ENCODE data around the gene MFSD1.
"Not testable (repeated sequence)": the region's sequence is repeated elsewhere in the genome, so short reads cannot be mapped to it uniquely, and the experiment has no call there.

Gene MFSD1

GRCh38 chr3:158775426-158776410 lies 26.1 kb upstream of the MFSD1 start:
- DNase-seq (ENCODE audit: low read depth in 4 of 4, low spot score in 1 of 4): no peak

GRCh38 chr3:158776531-158776930 lies 25.3 kb upstream of the MFSD1 start:
- DNase-seq (ENCODE audit: low read depth in 4 of 4, low spot score in 1 of 4): no peak

GRCh38 chr3:158777161-158777873 lies 24.5 kb upstream of the MFSD1 start:
- no peak for DNase-seq (ENCODE audit: low read depth in 4 of 4, low spot score in 1 of 4)

GRCh38 chr3:158780766-158781165 lies 21.1 kb upstream of the MFSD1 start:
- no peak for DNase-seq (ENCODE audit: low read depth in 4 of 4, low spot score in 1 of 4)

- DNase-seq (ENCODE audit: low read depth in 4 of 4, low spot score in 1 of 4): no peak
Observed at GRCh38 chr3:158781191-158781590, 20.7 kb upstream of the MFSD1 start.

GRCh38 chr3:158781849-158782248 lies 20.0 kb upstream of the MFSD1 start:
- no peak for DNase-seq (ENCODE audit: low read depth in 4 of 4, low spot score in 1 of 4)

- no peak for DNase-seq (ENCODE audit: low read depth in 4 of 4, low spot score in 1 of 4)
Observed at GRCh38 chr3:158782283-158782989, 19.4 kb upstream of the MFSD1 start.

- no peak for DNase-seq (ENCODE audit: low read depth in 4 of 4, low spot score in 1 of 4)
Observed at GRCh38 chr3:158783051-158783450, 18.8 kb upstream of the MFSD1 start.

- no peak for DNase-seq (ENCODE audit: low read depth in 4 of 4, low spot score in 1 of 4)
Observed at GRCh38 chr3:158785972-158786371, 15.9 kb upstream of the MFSD1 start.

GRCh38 chr3:158788446-158788845 lies 13.4 kb upstream of the MFSD1 start:
- DNase-seq (ENCODE audit: low read depth in 4 of 4, low spot score in 1 of 4): no peak

GRCh38 chr3:158789592-158789991 lies 12.3 kb upstream of the MFSD1 start:
- DNase-seq (ENCODE audit: low read depth in 4 of 4, low spot score in 1 of 4): no peak

- DNase-seq (ENCODE audit: low read depth in 4 of 4, low spot score in 1 of 4): no peak
Observed at GRCh38 chr3:158790901-158791589, 10.8 kb upstream of the MFSD1 start.

GRCh38 chr3:158791590-158791920 lies 10.3 kb upstream of the MFSD1 start:
- DNase-seq (ENCODE audit: low read depth in 4 of 4, low spot score in 1 of 4): not testable (repeated sequence)

- DNase-seq (ENCODE audit: low read depth in 4 of 4, low spot score in 1 of 4): no peak
Observed at GRCh38 chr3:158792709-158793108, 9.1 kb upstream of the MFSD1 start.

GRCh38 chr3:158794206-158794605 lies 7.6 kb upstream of the MFSD1 start:
- DNase-seq (ENCODE audit: low read depth in 4 of 4, low spot score in 1 of 4): no peak

- no peak for DNase-seq (ENCODE audit: low read depth in 4 of 4, low spot score in 1 of 4)
Observed at GRCh38 chr3:158794936-158795518, 6.8 kb upstream of the MFSD1 start.

GRCh38 chr3:158801201-158801600 lies 653 bp upstream of the MFSD1 start:
- DNase-seq (ENCODE audit: low read depth in 4 of 4, low spot score in 1 of 4): no peak

- no peak for DNase-seq (ENCODE audit: low read depth in 4 of 4, low spot score in 1 of 4)
Observed at GRCh38 chr3:158802409-158803268, 785 bp downstream of the MFSD1 start.

GRCh38 chr3:158804441-158804840 lies 2.6 kb downstream of the MFSD1 start:
- no peak for DNase-seq (ENCODE audit: low read depth in 4 of 4, low spot score in 1 of 4)

GRCh38 chr3:158808697-158809096 lies 6.8 kb downstream of the MFSD1 start:
- no peak for DNase-seq (ENCODE audit: low read depth in 4 of 4, low spot score in 1 of 4)
